Measurements from ENCODE around the gene METTL2B. TPM values are rescaled to one million over a fixed set of nuclear protein-coding genes. Genes with fewer than 3 reads are reported as not detected.

METTL2B gene
- total RNA-seq, 1 donor from 2014 or later: 36.8 TPM

GRCh38 chr7:128446306-128446705, 30.2 kb upstream of the METTL2B start:
- Mint-ChIP-seq H3K4me3 (no peak overlapping the region), H3K9me3 (no peaks in the 10 kb centered on the region), H3K27me3 (peaks cover 6% of the 10 kb centered on the region), H3K27ac (no peak overlapping the region), H3K36me3 (no peaks in the 10 kb centered on the region), H3K4me1 (ENCODE audit: unreplicated experiment) (peaks cover 3% of the 10 kb centered on the region)
- DNase-seq (ENCODE audit: extremely low spot score, unreplicated experiment): no peak
- no peak for TF ChIP-seq CTCF (conservative IDR thresholded peaks at IDR 0.05)

- Mint-ChIP-seq H3K27me3 (peaks cover 14% of the 10 kb centered on the region), H3K9me3 (no peaks in the 10 kb centered on the region), H3K4me3 (no peak overlapping the region), H3K27ac (no peak overlapping the region), H3K36me3 (no peaks in the 10 kb centered on the region), H3K4me1 (ENCODE audit: unreplicated experiment) (peaks cover 3% of the 10 kb centered on the region)
- no peak for TF ChIP-seq CTCF (conservative IDR thresholded peaks at IDR 0.05)
- no peak for DNase-seq (ENCODE audit: extremely low spot score, unreplicated experiment)
Measured at GRCh38 chr7:128447941-128448564, 28.5 kb upstream of the METTL2B start.

DNA sequence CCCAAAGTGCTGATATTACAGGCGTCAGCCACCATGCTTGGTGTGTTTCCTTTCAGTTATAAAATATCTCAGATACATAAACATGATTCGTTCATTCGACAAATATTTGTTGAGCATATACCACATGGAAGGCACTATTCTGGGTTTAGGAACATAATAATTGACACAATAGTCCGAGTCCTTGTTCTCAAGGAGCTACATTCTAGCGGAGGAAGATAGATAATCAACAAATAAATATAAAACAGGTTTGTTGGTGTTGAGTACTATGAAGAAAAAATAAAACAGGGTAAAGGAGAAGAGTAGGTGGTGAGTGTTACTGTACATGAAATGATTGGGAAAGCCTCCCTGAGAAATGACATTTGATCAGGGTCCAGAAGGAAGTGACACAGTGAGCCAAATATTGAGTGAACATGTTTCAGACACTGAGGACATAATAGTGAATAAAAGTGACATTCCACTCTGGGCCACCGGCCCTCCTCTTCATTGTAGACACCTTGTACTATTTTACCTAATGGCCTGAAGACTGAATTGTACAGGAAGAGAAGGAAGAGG, 27.7 kb upstream of the METTL2B start:
- Mint-ChIP-seq H3K4me1 (ENCODE audit: unreplicated experiment) (peaks cover 4% of the 10 kb centered on the region), H3K4me3 (no peak overlapping the region), H3K27ac (no peak overlapping the region), H3K36me3 (no peaks in the 10 kb centered on the region), H3K9me3 (no peaks in the 10 kb centered on the region), H3K27me3 (peaks cover 14% of the 10 kb centered on the region)
- DNase-seq (ENCODE audit: extremely low spot score, unreplicated experiment): no peak
- no peak for TF ChIP-seq CTCF (conservative IDR thresholded peaks at IDR 0.05)

- no peaks in the 10 kb centered on the region for H3K36me3 Mint-ChIP-seq
- H3K27me3 Mint-ChIP-seq: peaks cover 11% of the 10 kb centered on the region
- H3K27ac Mint-ChIP-seq: no peak overlapping the region
- H3K4me3 Mint-ChIP-seq: no peak overlapping the region
- H3K4me1 Mint-ChIP-seq (ENCODE audit: unreplicated experiment): peaks cover 11% of the 10 kb centered on the region
- H3K9me3 Mint-ChIP-seq: no peaks in the 10 kb centered on the region
- no peak for TF ChIP-seq CTCF (conservative IDR thresholded peaks at IDR 0.05)
- DNase-seq (ENCODE audit: extremely low spot score, unreplicated experiment): no peak
Measured at GRCh38 chr7:128450409-128450808, 26.1 kb upstream of the METTL2B start.

- Mint-ChIP-seq H3K4me3 (no peak overlapping the region), H3K9me3 (no peaks in the 10 kb centered on the region), H3K27ac (no peak overlapping the region), H3K27me3 (peaks cover 11% of the 10 kb centered on the region), H3K4me1 (ENCODE audit: unreplicated experiment) (peaks cover 12% of the 10 kb centered on the region), H3K36me3 (no peaks in the 10 kb centered on the region)
- no peak for DNase-seq (ENCODE audit: extremely low spot score, unreplicated experiment)
- no peak for TF ChIP-seq CTCF (conservative IDR thresholded peaks at IDR 0.05)
Measured at GRCh38 chr7:128450913-128451312, 25.6 kb upstream of the METTL2B start.
